H1 (cell line): ENCODE measurements around the gene SEMA4D. TPM values are rescaled to one million over a fixed set of nuclear protein-coding genes. Genes with fewer than 3 reads are reported as not detected.

ENCODE experiments used
- KDM4A ChIP-seq: IDR thresholded peaks from one replicate; pipeline ENCODE4 v1.7.1; 2012; ENCODE audit warnings: low read depth, mild to moderate bottlenecking, moderate library complexity, low read length, inconsistent platforms; ENCODE audit not compliant: severe bottlenecking
- POLR2AphosphoS5 ChIP-seq: IDR thresholded peaks from 2 replicates; pipeline ENCODE4 v1.6.1; 2011; ENCODE audit warnings: low read depth, low read length
- ZNF274 ChIP-seq: IDR thresholded peaks from 2 replicates; pipeline ENCODE4 v1.7.0; 2012; ENCODE audit warnings: low read length, borderline replicate concordance; ENCODE audit errors: extremely low read depth
- polyA plus RNA-seq, 7 experiments: library from polyadenylated mRNA; depleted of rRNA in 3 of 7; stranded (reverse) in 5 of 7; unstranded in 2 of 7; fragments of >200 nt in 5 of 7; fragments of 200-250 nt in 2 of 7; gene quantifications; 1 replicate in 5 of 7; 2 replicates in 1 of 7; 4 replicates in 1 of 7; pipeline versions ENCODE4 v1.2.1 to v1.2.3, GENCODE V29; 2011 to 2013; ENCODE audit warnings: missing spikeins in 2 of 7, mixed read lengths in 2 of 7
- total RNA-seq: library from RNA; stranded (reverse); fragmentation: NEBNext Ultra II Directional; extraction: Animal tissue kit (Norgen Biotek cat#: 25700); gene quantifications from 2 replicates; pipeline ENCODE4 v1.2.1, GENCODE V29; 2021
- TF ChIP-seq, protein P1 (sequence below): IDR thresholded peaks from 2 replicates; pipeline ENCODE4 v1.6.1; 2011; ENCODE audit warnings: low read depth, mild to moderate bottlenecking, low read length; ENCODE audit not compliant: insufficient read depth

The SEMA4D gene
- total and polyA plus RNA-seq, 2 of the 8 experiments (the other 6 are each of a cell fraction or from before 2014, with no cell fraction given) = 21.0 to 70.4 TPM

DNA sequence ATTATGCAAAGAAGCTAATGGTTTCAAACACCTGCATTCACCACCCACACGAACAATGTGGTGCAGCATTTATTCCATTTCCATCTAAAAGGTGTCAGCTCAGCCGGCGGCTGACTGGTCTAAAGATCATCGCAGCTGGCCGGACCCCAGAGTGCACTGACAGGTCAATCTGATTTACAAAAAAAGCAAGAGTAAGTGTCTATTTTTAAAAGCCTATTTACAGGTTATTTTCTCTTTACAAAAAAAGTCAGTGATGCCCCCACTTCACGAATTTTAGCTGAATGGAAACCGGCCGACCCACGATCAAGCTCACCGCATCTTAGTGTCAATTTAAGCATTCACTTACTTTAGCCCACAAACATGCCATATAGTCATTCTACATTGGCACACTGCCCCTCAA, 58.3 kb downstream of the SEMA4D start (continued):
- TF ChIP-seq POLR2AphosphoS5 = no peak
- TF ChIP-seq ZNF274 = no peak
- TF ChIP-seq, protein P1, sequence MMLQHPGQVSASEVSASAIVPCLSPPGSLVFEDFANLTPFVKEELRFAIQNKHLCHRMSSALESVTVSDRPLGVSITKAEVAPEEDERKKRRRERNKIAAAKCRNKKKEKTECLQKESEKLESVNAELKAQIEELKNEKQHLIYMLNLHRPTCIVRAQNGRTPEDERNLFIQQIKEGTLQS = no peak
- TF ChIP-seq KDM4A = no peak
